Measurements from ENCODE around the gene MPZL3.

DNA sequence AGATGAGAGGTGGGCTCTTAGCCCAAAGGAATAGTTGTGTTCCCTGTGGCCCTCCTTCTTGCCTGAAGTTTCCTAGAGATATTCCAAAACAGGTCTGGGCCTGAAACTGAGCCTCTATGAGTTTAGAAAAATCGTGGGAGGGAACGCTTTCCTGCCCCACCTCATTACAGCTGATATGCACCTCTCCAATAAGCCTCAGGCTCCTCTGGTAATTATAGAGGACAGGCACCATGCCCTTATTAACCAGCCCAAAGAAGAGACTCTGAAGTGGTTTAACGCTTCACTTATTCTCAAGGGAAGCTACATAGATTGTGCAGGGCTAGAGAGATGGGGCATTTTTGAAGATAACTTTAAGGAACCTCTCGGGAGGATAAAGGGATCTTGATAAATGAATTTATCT is 15.3 kb upstream of the MPZL3 start:
- TF ChIP-seq EGR1 (IDR thresholded peaks at IDR 0.05; ENCODE audit: low read depth) (no peak), EZH2phosphoT487 (IDR thresholded peaks at IDR 0.05; ENCODE audit: borderline replicate concordance) (no peak), ZFX (IDR thresholded peaks at IDR 0.05) (no peak), POLR2AphosphoS5 (IDR thresholded peaks at IDR 0.05; ENCODE audit: low read depth, low read length) (no peak)
- TF ChIP-seq, protein P1, sequence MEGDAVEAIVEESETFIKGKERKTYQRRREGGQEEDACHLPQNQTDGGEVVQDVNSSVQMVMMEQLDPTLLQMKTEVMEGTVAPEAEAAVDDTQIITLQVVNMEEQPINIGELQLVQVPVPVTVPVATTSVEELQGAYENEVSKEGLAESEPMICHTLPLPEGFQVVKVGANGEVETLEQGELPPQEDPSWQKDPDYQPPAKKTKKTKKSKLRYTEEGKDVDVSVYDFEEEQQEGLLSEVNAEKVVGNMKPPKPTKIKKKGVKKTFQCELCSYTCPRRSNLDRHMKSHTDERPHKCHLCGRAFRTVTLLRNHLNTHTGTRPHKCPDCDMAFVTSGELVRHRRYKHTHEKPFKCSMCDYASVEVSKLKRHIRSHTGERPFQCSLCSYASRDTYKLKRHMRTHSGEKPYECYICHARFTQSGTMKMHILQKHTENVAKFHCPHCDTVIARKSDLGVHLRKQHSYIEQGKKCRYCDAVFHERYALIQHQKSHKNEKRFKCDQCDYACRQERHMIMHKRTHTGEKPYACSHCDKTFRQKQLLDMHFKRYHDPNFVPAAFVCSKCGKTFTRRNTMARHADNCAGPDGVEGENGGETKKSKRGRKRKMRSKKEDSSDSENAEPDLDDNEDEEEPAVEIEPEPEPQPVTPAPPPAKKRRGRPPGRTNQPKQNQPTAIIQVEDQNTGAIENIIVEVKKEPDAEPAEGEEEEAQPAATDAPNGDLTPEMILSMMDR (IDR thresholded peaks at IDR 0.05 in 2 of 3, conservative IDR thresholded peaks at IDR 0.05 in 1 of 3; ENCODE audit: borderline replicate concordance in 1 of 3, insufficient read depth in 1 of 3, low read depth in 2 of 3, low read length in 2 of 3): no peak
- TF ChIP-seq, protein P2, sequence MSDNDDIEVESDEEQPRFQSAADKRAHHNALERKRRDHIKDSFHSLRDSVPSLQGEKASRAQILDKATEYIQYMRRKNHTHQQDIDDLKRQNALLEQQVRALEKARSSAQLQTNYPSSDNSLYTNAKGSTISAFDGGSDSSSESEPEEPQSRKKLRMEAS (IDR thresholded peaks at IDR 0.05): no peak
